Lower leg skin (tissue), 4 donors: Measurements from ENCODE around the gene FBXO46. TPM values are rescaled to one million over a fixed set of nuclear protein-coding genes. Genes with fewer than 3 reads are reported as not detected.

Source experiments
- DNase-seq, 2 donors: peaks; one replicate each; pipeline ENCODE4 v3.0.0-alpha.2; 2019; ENCODE audit warnings: low spot score in 2 of 2
- H3K4me3 ChIP-seq: fragments of 200-600 bp; sonication (generic); 2 replicates; pipeline ENCODE4 v1.5.1; 2017; ENCODE audit warnings: mild to moderate bottlenecking, low read depth; ENCODE audit not compliant: poor library complexity, severe bottlenecking
- CTCF ChIP-seq, 3 donors: fragments of 450-650 bp; IDR thresholded peaks; one replicate each; pipeline ENCODE4 v1.5.1; 2016; ENCODE audit warnings: antibody characterized with exemption in 3 of 3, mild to moderate bottlenecking in 3 of 3, moderate library complexity in 2 of 3
- POLR2A ChIP-seq, 2 donors: fragments of 450-650 bp; IDR thresholded peaks; one replicate each; pipeline ENCODE4 v1.6.1; 2016 to 2017; ENCODE audit warnings: antibody characterized with exemption in 2 of 2, mild to moderate bottlenecking in 1 of 2, moderate library complexity in 1 of 2
- WGBS, 2 donors: methylation state at CpG; one replicate each; pipeline ENCODE4 v1.1.5; 2018; 5-methylcytosine and 5-hydroxymethylcytosine counted together
- intact Hi-C: fragments of 100-400 bp; cut with DNase I; formaldehyde crosslinking; loops from one replicate; pipeline ENCODE4 v1.15.0; 2023; ENCODE audit warnings: low total_unique reads
- total RNA-seq, 4 donors: library from RNA; depleted of rRNA; stranded (reverse); fragments of >200 nt; gene quantifications; one replicate each; pipeline ENCODE4 v1.1.0, GENCODE V29; 2016

The FBXO46 gene
- 10 to 100 TPM; 22.0 to 26.7 (median 25.4) TPM for total RNA-seq

- TF ChIP-seq POLR2A (IDR thresholded peaks at IDR 0.05) = peak in 1 of 2 donors; percentile 48
- TF ChIP-seq CTCF (IDR thresholded peaks at IDR 0.05) = no peak
- intact Hi-C loops = no loop called here
- 0 to 1% methylated on average over 48 of the region's 48 CpGs for WGBS, 2 donors
- peak; percentile 96 to 99 for DNase-seq
- peak within 1 kb of the TSS; percentile 86 for H3K4me3 ChIP-seq
Observed at GRCh38 chr19:45730368-45731288, at the start of gene FBXO46. TSS of gene FBXO46 (minus strand) at chr19:45730896. CDS start at chr19:45713495, 17,401 bp downstream.

- no peak for DNase-seq
- intact Hi-C loops = no loop called here
- WGBS, 2 donors = 39 to 55% methylated on average over 4 of the region's 4 CpGs
- no peak overlapping the region for H3K4me3 ChIP-seq
- TF ChIP-seq CTCF (IDR thresholded peaks at IDR 0.05) (no peak), POLR2A (IDR thresholded peaks at IDR 0.05) (no peak)
Observed at GRCh38 chr19:45780146-45780447, 49.4 kb upstream of the FBXO46 start.

GRCh38 chr19:45779231-45780145 lies 48.8 kb upstream of the FBXO46 start:
- WGBS, 2 donors = 9% methylated on average over 44 to 48 of the region's 48 CpGs

GRCh38 chr19:45778010-45778661 lies 47.4 kb upstream of the FBXO46 start:
- H3K4me3 ChIP-seq = no peak overlapping the region
- DNase-seq = no peak
- 91 to 94% methylated on average over 26 of the region's 28 CpGs for WGBS, 2 donors
- intact Hi-C loops = no loop called here
- TF ChIP-seq POLR2A (IDR thresholded peaks at IDR 0.05) = no peak
- TF ChIP-seq CTCF (IDR thresholded peaks at IDR 0.05) = no peak

More at GRCh38 chr19:45779231-45780145, 48.8 kb upstream of the FBXO46 start:
- no peak overlapping the region for H3K4me3 ChIP-seq
- DNase-seq = peak; percentile 91 to 97
- intact Hi-C loops = no loop called here
- TF ChIP-seq CTCF (IDR thresholded peaks at IDR 0.05) (peak in 1 of 3 donors; percentile 75), POLR2A (IDR thresholded peaks at IDR 0.05) (no peak)

GRCh38 chr19:45777395-45777961 lies 46.8 kb upstream of the FBXO46 start:
- WGBS, 2 donors = 91 to 95% methylated on average over 34 of the region's 34 CpGs
- TF ChIP-seq CTCF (IDR thresholded peaks at IDR 0.05) (no peak), POLR2A (IDR thresholded peaks at IDR 0.05) (no peak)
- no peak for DNase-seq
- H3K4me3 ChIP-seq = no peak overlapping the region
- intact Hi-C loops = no loop called here
